Sigmoid colon (tissue), 4 donors: ENCODE data around the gene OSCP1.

ENCODE experiments used
- CTCF ChIP-seq, 4 experiments: fragments of 450-650 bp in 3 of 4; fragments of 200-600 bp in 1 of 4; IDR thresholded peaks; one replicate each; pipeline ENCODE4 v1.5.1; 2016 to 2019; ENCODE audit warnings: antibody characterized with exemption in 4 of 4, mild to moderate bottlenecking in 3 of 4, moderate library complexity in 2 of 4
- EP300 ChIP-seq, 4 donors: sonication (generic); formaldehyde crosslinking; IDR thresholded peaks; one replicate each; pipeline ENCODE4 v1.6.1; 2017; ENCODE audit warnings: antibody characterized with exemption in 4 of 4

GRCh38 chr1:36392836-36393235, 57.4 kb downstream of the OSCP1 start:
- TF ChIP-seq CTCF (IDR thresholded peaks at IDR 0.05) (no peak), EP300 (IDR thresholded peaks at IDR 0.05) (no peak)
